ENCODE results near the gene PSMG4.

DNA sequence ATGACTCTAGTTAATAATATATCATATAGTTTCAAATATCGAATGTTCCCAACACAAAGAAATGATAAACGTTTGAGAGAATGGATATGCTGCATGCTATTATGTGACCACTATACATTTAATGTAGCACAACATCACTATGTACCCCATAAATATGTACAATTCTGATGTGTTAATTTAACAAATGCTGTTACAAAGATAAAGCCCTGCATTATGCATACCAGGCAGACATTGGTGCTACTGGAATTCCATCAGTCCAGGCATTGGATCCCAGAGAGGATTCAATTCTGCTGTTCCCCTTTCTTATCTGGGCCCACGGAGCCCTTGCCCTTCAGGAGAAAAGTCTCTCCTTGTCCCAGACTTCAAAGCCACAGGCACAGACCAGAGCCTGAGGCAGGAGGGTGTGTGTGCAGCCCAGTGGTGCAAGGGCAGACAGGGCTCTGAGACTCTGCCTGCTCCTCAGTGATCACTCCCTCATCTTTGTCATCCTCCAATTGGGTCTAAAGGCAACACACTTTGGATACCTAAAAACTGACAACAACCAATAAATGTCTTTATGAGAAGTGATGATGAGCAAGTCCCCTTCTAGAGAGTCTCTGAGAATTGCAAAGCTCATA, 45.2 kb downstream of the PSMG4 start:
- TF ChIP-seq CTCF (IDR thresholded peaks at IDR 0.05) (no peak), POLR2AphosphoS5 (IDR thresholded peaks at IDR 0.05) (no peak), POLR2A (IDR thresholded peaks at IDR 0.05) (no peak), EP300 (IDR thresholded peaks at IDR 0.05) (no peak)

All from stomach (tissue), 4 donors.